HK-2 (cell line): ENCODE data around the gene OSBPL2.
A peak's percentile ranks its signal among the peaks of the same experiment; 100 is the strongest.

ENCODE experiments used
- DNase-seq: peaks from one replicate; pipeline ENCODE4 v3.0.0-alpha.2; 2018; ENCODE audit not compliant: unreplicated experiment

Gene OSBPL2

GRCh38 chr20:62237801-62238568 is at the start of gene OSBPL2:
OSBPL2 (plus strand) TSS chr20:62238521; CDS start chr20:62256185, 17,664 bp downstream.
- DNase-seq = peak; percentile 100

- no peak for DNase-seq
Measured at GRCh38 chr20:62190639-62191411, 47.5 kb upstream of the OSBPL2 start.

- no peak for DNase-seq
Measured at GRCh38 chr20:62191781-62192559, 46.4 kb upstream of the OSBPL2 start.

GRCh38 chr20:62192635-62193034 is 45.7 kb upstream of the OSBPL2 start:
- no peak for DNase-seq

- no peak for DNase-seq
Measured at GRCh38 chr20:62193079-62194025, 45.0 kb upstream of the OSBPL2 start.

GRCh38 chr20:62195075-62195405 is 43.3 kb upstream of the OSBPL2 start:
- no peak for DNase-seq

GRCh38 chr20:62195736-62196135 is 42.6 kb upstream of the OSBPL2 start:
- no peak for DNase-seq

- DNase-seq = no peak
Measured at GRCh38 chr20:62196286-62196685, 42.0 kb upstream of the OSBPL2 start.

- DNase-seq = no peak
Measured at GRCh38 chr20:62197311-62197710, 41.0 kb upstream of the OSBPL2 start.

- no peak for DNase-seq
Measured at GRCh38 chr20:62197801-62198200, 40.5 kb upstream of the OSBPL2 start.

GRCh38 chr20:62198496-62198895 is 39.8 kb upstream of the OSBPL2 start:
- DNase-seq = no peak

GRCh38 chr20:62198931-62199330 is 39.4 kb upstream of the OSBPL2 start:
- no peak for DNase-seq

GRCh38 chr20:62200491-62201172 is 37.7 kb upstream of the OSBPL2 start:
- no peak for DNase-seq

- DNase-seq = no peak
Measured at GRCh38 chr20:62201173-62202082, 36.9 kb upstream of the OSBPL2 start.

- DNase-seq = no peak
Measured at GRCh38 chr20:62202083-62202395, 36.3 kb upstream of the OSBPL2 start.

GRCh38 chr20:62202676-62203377 is 35.5 kb upstream of the OSBPL2 start:
- DNase-seq = no peak

GRCh38 chr20:62203378-62204030 is 34.8 kb upstream of the OSBPL2 start:
- DNase-seq = no peak

GRCh38 chr20:62205618-62206387 is 32.5 kb upstream of the OSBPL2 start:
- DNase-seq = no peak
